ENCODE results near the gene ADGRG7. TPM values are rescaled to one million over a fixed set of nuclear protein-coding genes. Genes with fewer than 3 reads are reported as not detected.

The ADGRG7 gene
- total and polyA plus RNA-seq, 2 donors (not counting 1 experiment from before 2014, with no cell fraction given): not detected

DNA sequence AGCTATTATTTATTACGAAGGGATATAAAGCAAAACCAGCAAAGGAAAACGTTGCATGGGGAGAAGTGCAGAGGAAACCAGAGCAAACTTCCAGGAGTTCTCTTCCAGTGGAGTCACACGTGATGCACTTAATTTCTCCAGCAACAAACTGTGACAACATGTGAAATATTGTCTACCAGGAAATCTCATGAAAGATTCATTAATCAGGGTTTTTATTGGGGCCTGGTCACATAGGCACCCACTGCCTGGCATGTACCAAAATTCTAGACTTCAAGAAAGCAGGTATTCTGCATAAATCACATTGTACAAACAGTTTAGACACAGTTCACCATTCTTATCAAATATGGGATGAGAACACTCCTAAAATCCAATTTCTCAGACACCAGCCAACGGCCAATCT is 94.5 kb downstream of the ADGRG7 start:
- Histone ChIP-seq H3K9me3 (ENCODE audit: control extremely low read depth in 1 of 3, control insufficient read depth in 2 of 3, insufficient read depth in 1 of 3, low read length in 2 of 3) (peaks cover 0 to 1% (median 0%) of the 10 kb centered on the region in 3 donors), H3K4me2 (replicated peaks; ENCODE audit: low read depth, low read length, poor library complexity, severe bottlenecking) (no peak overlapping the region), H3K9ac (ENCODE audit: low read length) (no peak overlapping the region), H3K4me3 (ENCODE audit: control extremely low read depth in 1 of 5, extremely low read depth in 1 of 5, insufficient read depth in 1 of 5, low read depth in 2 of 5, low read length in 4 of 5) (no peak overlapping the region), H2AFZ (ENCODE audit: insufficient read depth, low read depth, low read length, poor library complexity, severe bottlenecking) (no peak overlapping the region), H3K4me1 (ENCODE audit: control insufficient read depth in 2 of 2, insufficient read depth in 2 of 2, low read length in 2 of 2) (peaks cover 6% of the 10 kb centered on the region in 2 donors), H3K79me2 (ENCODE audit: control insufficient read depth, insufficient read depth, low read length) (peaks cover 9% of the 10 kb centered on the region), H4K20me1 (ENCODE audit: control insufficient read depth, insufficient read depth, low read length, poor library complexity, severe bottlenecking) (no peaks in the 10 kb centered on the region), H3K36me3 (replicated peaks in 1 of 2; ENCODE audit: control extremely low read depth in 1 of 2, control insufficient read depth in 1 of 2, extremely low read depth in 1 of 2, insufficient read depth in 2 of 2, low read length in 1 of 2) (no peaks in the 10 kb centered on the region), H3K27me3 (replicated peaks in 1 of 4; ENCODE audit: control extremely low read depth in 1 of 4, control insufficient read depth in 3 of 4, insufficient read depth in 4 of 4, low read length in 3 of 4) (peaks cover 0 to 25% (median 13%) of the 10 kb centered on the region in 4 experiments), H3K27ac (ENCODE audit: low read length in 2 of 2) (no peak overlapping the region)
- ChIA-PET POLR2A (no interaction called here), CTCF (no interaction called here)
- TF ChIP-seq EZH2 (IDR thresholded peaks at IDR 0.05; ENCODE audit: borderline replicate concordance, insufficient read depth, low read depth, low read length, poor library complexity, severe bottlenecking): no peak
- TF ChIP-seq, protein P1, sequence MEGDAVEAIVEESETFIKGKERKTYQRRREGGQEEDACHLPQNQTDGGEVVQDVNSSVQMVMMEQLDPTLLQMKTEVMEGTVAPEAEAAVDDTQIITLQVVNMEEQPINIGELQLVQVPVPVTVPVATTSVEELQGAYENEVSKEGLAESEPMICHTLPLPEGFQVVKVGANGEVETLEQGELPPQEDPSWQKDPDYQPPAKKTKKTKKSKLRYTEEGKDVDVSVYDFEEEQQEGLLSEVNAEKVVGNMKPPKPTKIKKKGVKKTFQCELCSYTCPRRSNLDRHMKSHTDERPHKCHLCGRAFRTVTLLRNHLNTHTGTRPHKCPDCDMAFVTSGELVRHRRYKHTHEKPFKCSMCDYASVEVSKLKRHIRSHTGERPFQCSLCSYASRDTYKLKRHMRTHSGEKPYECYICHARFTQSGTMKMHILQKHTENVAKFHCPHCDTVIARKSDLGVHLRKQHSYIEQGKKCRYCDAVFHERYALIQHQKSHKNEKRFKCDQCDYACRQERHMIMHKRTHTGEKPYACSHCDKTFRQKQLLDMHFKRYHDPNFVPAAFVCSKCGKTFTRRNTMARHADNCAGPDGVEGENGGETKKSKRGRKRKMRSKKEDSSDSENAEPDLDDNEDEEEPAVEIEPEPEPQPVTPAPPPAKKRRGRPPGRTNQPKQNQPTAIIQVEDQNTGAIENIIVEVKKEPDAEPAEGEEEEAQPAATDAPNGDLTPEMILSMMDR (IDR thresholded peaks at IDR 0.05): no peak
- H3K27me3 Mint-ChIP-seq: peaks cover 56% of the 10 kb centered on the region
- intact Hi-C loops (cut with micrococcal nuclease): no loop called here
- WGBS (ENCODE audit: insufficient coverage): 77% methylated on average over 4 of the region's 4 CpGs
- peaks cover 5% of the 10 kb centered on the region for H3K4me1 Mint-ChIP-seq
- no peaks in the 10 kb centered on the region for H3K9me3 Mint-ChIP-seq (ENCODE audit: insufficient read depth)
- no peak for ATAC-seq (ENCODE audit: low read depth)
- no peak overlapping the region for H3K4me3 Mint-ChIP-seq
- DNase-seq: no peak
- no peak overlapping the region for H3K27ac Mint-ChIP-seq

DNA sequence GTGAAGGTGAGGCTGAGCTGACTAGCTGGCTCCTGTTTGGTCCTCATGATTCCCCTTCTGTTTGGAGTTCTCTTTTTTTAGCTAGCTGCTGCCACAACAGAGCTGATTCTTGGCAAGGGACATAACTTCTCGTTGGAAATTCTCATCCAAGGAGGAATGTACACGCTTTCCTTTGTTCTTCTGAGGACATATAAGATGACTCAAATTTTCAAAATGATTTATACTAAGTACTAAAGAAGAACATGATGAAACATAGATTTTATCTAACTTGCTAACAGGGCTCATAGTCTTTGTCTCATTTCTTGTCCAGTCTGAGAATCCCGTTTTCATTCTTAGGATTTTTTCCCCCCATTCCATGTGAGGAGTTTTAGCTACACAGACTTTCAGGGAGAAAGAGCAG is 97.0 kb downstream of the ADGRG7 start:
- DNase-seq (no peak), ATAC-seq (ENCODE audit: low read depth) (no peak)
- Mint-ChIP-seq H3K27ac (no peak overlapping the region), H3K4me3 (no peak overlapping the region), H3K27me3 (peaks cover 38% of the 10 kb centered on the region), H3K4me1 (peaks cover 21% of the 10 kb centered on the region), H3K9me3 (ENCODE audit: insufficient read depth) (no peaks in the 10 kb centered on the region)
- POLR2A ChIA-PET: no interaction called here
- Histone ChIP-seq H3K4me1 (ENCODE audit: control insufficient read depth in 2 of 2, insufficient read depth in 2 of 2, low read length in 2 of 2) (peaks cover 17 to 19% of the 10 kb centered on the region in 2 donors), H4K20me1 (ENCODE audit: control insufficient read depth, insufficient read depth, low read length, poor library complexity, severe bottlenecking) (no peaks in the 10 kb centered on the region), H3K4me2 (replicated peaks; ENCODE audit: low read depth, low read length, poor library complexity, severe bottlenecking) (no peak overlapping the region), H3K79me2 (ENCODE audit: control insufficient read depth, insufficient read depth, low read length) (peaks cover 32% of the 10 kb centered on the region), H3K9ac (ENCODE audit: low read length) (no peak overlapping the region), H3K27ac (ENCODE audit: low read length in 2 of 2) (no peak overlapping the region), H2AFZ (ENCODE audit: insufficient read depth, low read depth, low read length, poor library complexity, severe bottlenecking) (no peak overlapping the region), H3K9me3 (ENCODE audit: control extremely low read depth in 1 of 3, control insufficient read depth in 2 of 3, insufficient read depth in 1 of 3, low read length in 2 of 3) (peaks cover 0 to 1% (median 0%) of the 10 kb centered on the region in 3 donors), H3K27me3 (replicated peaks in 1 of 4; ENCODE audit: control extremely low read depth in 1 of 4, control insufficient read depth in 3 of 4, insufficient read depth in 4 of 4, low read length in 3 of 4) (peaks cover 0 to 25% (median 10%) of the 10 kb centered on the region in 4 experiments), H3K36me3 (replicated peaks in 1 of 2; ENCODE audit: control extremely low read depth in 1 of 2, control insufficient read depth in 1 of 2, extremely low read depth in 1 of 2, insufficient read depth in 2 of 2, low read length in 1 of 2) (no peaks in the 10 kb centered on the region), H3K4me3 (ENCODE audit: control extremely low read depth in 1 of 5, extremely low read depth in 1 of 5, insufficient read depth in 1 of 5, low read depth in 2 of 5, low read length in 4 of 5) (no peak overlapping the region)
- intact Hi-C loops (cut with micrococcal nuclease): loop anchor here (5.0 kb wide), 1 partner anchor 1804 kb away; the partner anchor contains the start of gene DCBLD2
- CTCF ChIA-PET: interaction anchor here (1.5 kb wide), 1 partner anchor 1523 kb away, joined by 3 read pairs; no protein-coding TSS in a partner anchor
- no CpG with 5 or more reads among the region's 3 CpGs for WGBS (ENCODE audit: insufficient coverage)
- TF ChIP-seq, protein P1 (IDR thresholded peaks at IDR 0.05): no peak
- TF ChIP-seq EZH2 (IDR thresholded peaks at IDR 0.05; ENCODE audit: borderline replicate concordance, insufficient read depth, low read depth, low read length, poor library complexity, severe bottlenecking): no peak
